ENCODE data around the gene EPS8L3. TPM values are rescaled to one million over a fixed set of nuclear protein-coding genes. Genes with fewer than 3 reads are reported as not detected.
"Not testable (repeated sequence)": the region's sequence is repeated elsewhere in the genome, so short reads cannot be mapped to it uniquely, and the experiment has no call there.

The EPS8L3 gene
- 459 TPM for total RNA-seq

- peak; percentile 86 for DNase-seq (ENCODE audit: low spot score)
Observed at GRCh38 chr1:109763646-109764415, at the start of gene EPS8L3. Gene EPS8L3, minus strand, starts transcription at chr1:109763923. Its CDS starts 2,174 bp downstream, at chr1:109761749.

GRCh38 chr1:109812691-109813393 lies 49.1 kb upstream of the EPS8L3 start:
- DNase-seq (ENCODE audit: low spot score), result no peak

- DNase-seq (ENCODE audit: low spot score), result no peak
Observed at GRCh38 chr1:109808703-109809102, 45.0 kb upstream of the EPS8L3 start.

GRCh38 chr1:109807822-109808680 lies 44.3 kb upstream of the EPS8L3 start:
- no peak for DNase-seq (ENCODE audit: low spot score)

- DNase-seq (ENCODE audit: low spot score), result no peak
Observed at GRCh38 chr1:109807402-109807801, 43.7 kb upstream of the EPS8L3 start.

GRCh38 chr1:109806733-109807400 lies 43.1 kb upstream of the EPS8L3 start:
- no peak for DNase-seq (ENCODE audit: low spot score)

- no peak for DNase-seq (ENCODE audit: low spot score)
Observed at GRCh38 chr1:109805486-109806165, 41.9 kb upstream of the EPS8L3 start.

GRCh38 chr1:109804660-109805059 lies 40.9 kb upstream of the EPS8L3 start:
- DNase-seq (ENCODE audit: low spot score), result no peak

GRCh38 chr1:109803901-109804331 lies 40.2 kb upstream of the EPS8L3 start:
- no peak for DNase-seq (ENCODE audit: low spot score)

GRCh38 chr1:109802901-109803561 lies 39.3 kb upstream of the EPS8L3 start:
- no peak for DNase-seq (ENCODE audit: low spot score)

- DNase-seq (ENCODE audit: low spot score), result no peak
Observed at GRCh38 chr1:109802136-109802900, 38.6 kb upstream of the EPS8L3 start.

- no peak for DNase-seq (ENCODE audit: low spot score)
Observed at GRCh38 chr1:109801791-109802135, 38.0 kb upstream of the EPS8L3 start.

- DNase-seq (ENCODE audit: low spot score), result no peak
Observed at GRCh38 chr1:109800291-109800690, 36.6 kb upstream of the EPS8L3 start.

GRCh38 chr1:109799445-109799844 lies 35.7 kb upstream of the EPS8L3 start:
- no peak for DNase-seq (ENCODE audit: low spot score)

- not testable (repeated sequence) for DNase-seq (ENCODE audit: low spot score)
Observed at GRCh38 chr1:109797303-109797595, 33.5 kb upstream of the EPS8L3 start.

GRCh38 chr1:109796484-109797302 lies 33.0 kb upstream of the EPS8L3 start:
- no peak for DNase-seq (ENCODE audit: low spot score)

- DNase-seq (ENCODE audit: low spot score), result no peak
Observed at GRCh38 chr1:109794319-109795132, 30.8 kb upstream of the EPS8L3 start.
